Measurements from ENCODE around the gene CBX5. TPM values are rescaled to one million over a fixed set of nuclear protein-coding genes. Genes with fewer than 3 reads are reported as not detected.
"Not testable (repeated sequence)": the region's sequence is repeated elsewhere in the genome, so short reads cannot be mapped to it uniquely, and the experiment has no call there.

Gene CBX5
- polyA plus RNA-seq, 1 donor: 41.4 TPM

- Histone ChIP-seq H3K9me3 (ENCODE audit: control insufficient read depth, low read depth, low read length) (no peaks in the 10 kb centered on the region), H3K4me3 (ENCODE audit: low read length) (no peak overlapping the region), H3K27ac (ENCODE audit: low read length) (peak overlapping the region; percentile 40), H3K36me3 (ENCODE audit: control insufficient read depth, insufficient read depth, low read length) (no peaks in the 10 kb centered on the region), H3K4me1 (ENCODE audit: control insufficient read depth, insufficient read depth, low read length) (peaks cover 30% of the 10 kb centered on the region), H3K27me3 (ENCODE audit: control insufficient read depth, insufficient read depth, low read length) (peaks cover 10% of the 10 kb centered on the region)
- WGBS (ENCODE audit: insufficient coverage, low lambda C conversion rate): no CpG with 5 or more reads among the region's 9 CpGs
- peak in 1 of 2 donors; percentile 17 for DNase-seq
These were observed 15.1 kb upstream of the CBX5 start for GRCh38 chr12:54294953-54295566.

GRCh38 chr12:54294152-54294952, 14.4 kb upstream of the CBX5 start:
- Histone ChIP-seq H3K27ac (ENCODE audit: low read length) (no peak overlapping the region), H3K4me1 (ENCODE audit: control insufficient read depth, insufficient read depth, low read length) (peaks cover 30% of the 10 kb centered on the region), H3K36me3 (ENCODE audit: control insufficient read depth, insufficient read depth, low read length) (no peaks in the 10 kb centered on the region), H3K27me3 (ENCODE audit: control insufficient read depth, insufficient read depth, low read length) (peaks cover 4% of the 10 kb centered on the region), H3K9me3 (ENCODE audit: control insufficient read depth, low read depth, low read length) (no peaks in the 10 kb centered on the region), H3K4me3 (ENCODE audit: low read length) (no peak overlapping the region)
- peak; percentile 66 to 75 for DNase-seq
- no CpG with 5 or more reads among the region's 9 CpGs for WGBS (ENCODE audit: insufficient coverage, low lambda C conversion rate)

- peaks cover 4% of the 10 kb centered on the region for H3K36me3 ChIP-seq (ENCODE audit: control insufficient read depth, insufficient read depth, low read length)
- H3K4me1 ChIP-seq (ENCODE audit: control insufficient read depth, insufficient read depth, low read length): peaks cover 35% of the 10 kb centered on the region
- DNase-seq: no peak
- WGBS (ENCODE audit: insufficient coverage, low lambda C conversion rate): no CpG with 5 or more reads among the region's 7 CpGs
- no peak overlapping the region for H3K4me3 ChIP-seq (ENCODE audit: low read length)
- no peak overlapping the region for H3K27ac ChIP-seq (ENCODE audit: low read length)
- H3K27me3 ChIP-seq (ENCODE audit: control insufficient read depth, insufficient read depth, low read length): no peaks in the 10 kb centered on the region
- no peaks in the 10 kb centered on the region for H3K9me3 ChIP-seq (ENCODE audit: control insufficient read depth, low read depth, low read length)
These were observed 13.0 kb upstream of the CBX5 start for GRCh38 chr12:54292931-54293241.

DNA sequence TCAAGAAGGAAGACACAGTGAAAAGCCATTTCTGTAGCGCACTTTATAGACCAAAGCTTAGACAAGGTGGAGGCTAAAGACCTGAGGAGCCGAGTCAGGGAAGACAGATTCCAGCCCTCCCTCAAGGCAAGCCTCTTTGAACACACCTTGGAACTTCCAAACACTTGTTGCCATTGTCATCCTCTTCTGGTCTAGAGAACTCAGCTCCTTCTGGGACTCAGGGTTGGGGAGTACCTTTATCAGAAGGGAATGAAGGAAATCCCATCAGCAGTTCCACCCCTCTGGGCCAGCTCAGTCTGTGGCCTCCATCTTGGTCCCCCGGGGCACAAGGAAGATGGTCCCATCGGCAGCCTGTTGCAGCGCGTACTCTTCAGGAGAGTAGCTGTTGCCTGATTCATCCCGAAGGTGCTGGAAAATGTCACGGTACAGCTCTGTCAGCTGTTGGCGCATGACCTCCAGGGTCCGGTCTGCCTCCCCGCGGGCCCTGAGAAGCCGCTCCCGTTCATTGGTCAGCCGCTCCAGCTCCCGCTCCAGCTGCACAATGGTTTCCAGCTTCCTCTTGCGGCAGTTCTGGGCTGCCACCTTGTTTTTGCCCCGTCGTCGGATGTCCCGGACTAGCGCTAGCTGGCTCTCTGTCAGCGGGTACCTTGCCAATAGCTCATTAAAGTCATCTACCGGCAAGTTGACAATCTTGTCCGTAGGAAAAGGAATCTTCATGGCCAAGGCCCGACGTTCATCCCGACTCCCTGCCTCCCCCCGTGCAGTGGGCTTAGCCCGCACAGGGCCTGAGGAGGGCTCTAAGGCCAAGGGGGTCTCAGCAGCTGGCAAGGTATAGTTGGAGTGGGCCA, 12.4 kb upstream of the CBX5 start:
- DNase-seq: no peak
- H3K4me1 ChIP-seq (ENCODE audit: control insufficient read depth, insufficient read depth, low read length): peaks cover 41% of the 10 kb centered on the region
- H3K4me3 ChIP-seq (ENCODE audit: low read length): no peak overlapping the region
- H3K9me3 ChIP-seq (ENCODE audit: control insufficient read depth, low read depth, low read length): no peaks in the 10 kb centered on the region
- peaks cover 10% of the 10 kb centered on the region for H3K36me3 ChIP-seq (ENCODE audit: control insufficient read depth, insufficient read depth, low read length)
- WGBS (ENCODE audit: insufficient coverage, low lambda C conversion rate): no CpG with 5 or more reads among the region's 30 CpGs
- no peak overlapping the region for H3K27ac ChIP-seq (ENCODE audit: low read length)
- no peaks in the 10 kb centered on the region for H3K27me3 ChIP-seq (ENCODE audit: control insufficient read depth, insufficient read depth, low read length)

DNA sequence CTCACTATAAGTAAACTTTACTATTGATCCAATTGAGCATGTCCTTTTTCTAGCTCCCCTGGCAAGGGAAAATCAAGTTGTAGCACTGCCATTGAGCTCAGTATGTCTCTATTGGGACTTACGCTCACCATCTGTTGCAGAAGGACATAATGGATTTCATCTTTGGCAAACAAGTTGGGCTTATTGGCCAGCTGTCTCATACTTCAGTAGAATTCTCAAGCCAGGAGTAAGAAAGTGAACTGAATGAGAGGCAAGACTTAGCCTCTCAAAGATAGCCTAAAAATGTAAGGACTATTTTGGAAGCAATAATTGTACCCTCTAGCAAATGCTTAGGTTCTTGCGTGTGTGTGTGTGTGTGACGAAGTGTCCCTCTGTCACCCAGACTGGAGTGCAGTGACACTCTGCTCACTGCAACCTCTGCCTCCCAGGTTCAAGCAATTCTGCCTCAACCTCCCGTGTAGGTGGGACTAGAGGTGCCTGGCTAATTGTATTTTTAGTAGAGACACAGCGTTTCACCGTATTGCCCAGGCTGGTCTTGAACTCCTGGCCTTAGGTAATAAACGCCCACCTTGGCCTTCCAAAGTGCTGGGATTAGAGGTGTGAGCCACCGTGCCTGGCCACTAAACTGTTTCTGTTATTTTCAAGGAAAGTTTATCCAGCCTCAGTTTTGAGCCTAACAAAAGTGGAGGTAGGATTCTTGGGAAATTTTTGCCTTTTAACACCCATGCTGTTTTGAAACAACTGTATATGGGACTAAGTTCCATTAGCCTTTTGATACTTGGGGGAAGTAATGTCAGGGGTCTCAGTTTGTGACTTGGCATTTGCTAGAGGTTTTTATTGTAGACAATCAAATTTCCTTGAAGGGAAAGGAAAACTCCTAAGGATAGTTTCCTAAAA, 7.6 kb upstream of the CBX5 start:
- Histone ChIP-seq H3K27me3 (ENCODE audit: control insufficient read depth, insufficient read depth, low read length) (no peaks in the 10 kb centered on the region), H3K4me3 (ENCODE audit: low read length) (no peak overlapping the region), H3K4me1 (ENCODE audit: control insufficient read depth, insufficient read depth, low read length) (peaks cover 31% of the 10 kb centered on the region), H3K36me3 (ENCODE audit: control insufficient read depth, insufficient read depth, low read length) (peaks cover 49% of the 10 kb centered on the region), H3K9me3 (ENCODE audit: control insufficient read depth, low read depth, low read length) (no peaks in the 10 kb centered on the region), H3K27ac (ENCODE audit: low read length) (peak overlapping the region; percentile 51)
- WGBS (ENCODE audit: insufficient coverage, low lambda C conversion rate): no CpG with 5 or more reads among the region's 8 CpGs
- DNase-seq: peak in 1 of 2 donors; percentile 20

DNA sequence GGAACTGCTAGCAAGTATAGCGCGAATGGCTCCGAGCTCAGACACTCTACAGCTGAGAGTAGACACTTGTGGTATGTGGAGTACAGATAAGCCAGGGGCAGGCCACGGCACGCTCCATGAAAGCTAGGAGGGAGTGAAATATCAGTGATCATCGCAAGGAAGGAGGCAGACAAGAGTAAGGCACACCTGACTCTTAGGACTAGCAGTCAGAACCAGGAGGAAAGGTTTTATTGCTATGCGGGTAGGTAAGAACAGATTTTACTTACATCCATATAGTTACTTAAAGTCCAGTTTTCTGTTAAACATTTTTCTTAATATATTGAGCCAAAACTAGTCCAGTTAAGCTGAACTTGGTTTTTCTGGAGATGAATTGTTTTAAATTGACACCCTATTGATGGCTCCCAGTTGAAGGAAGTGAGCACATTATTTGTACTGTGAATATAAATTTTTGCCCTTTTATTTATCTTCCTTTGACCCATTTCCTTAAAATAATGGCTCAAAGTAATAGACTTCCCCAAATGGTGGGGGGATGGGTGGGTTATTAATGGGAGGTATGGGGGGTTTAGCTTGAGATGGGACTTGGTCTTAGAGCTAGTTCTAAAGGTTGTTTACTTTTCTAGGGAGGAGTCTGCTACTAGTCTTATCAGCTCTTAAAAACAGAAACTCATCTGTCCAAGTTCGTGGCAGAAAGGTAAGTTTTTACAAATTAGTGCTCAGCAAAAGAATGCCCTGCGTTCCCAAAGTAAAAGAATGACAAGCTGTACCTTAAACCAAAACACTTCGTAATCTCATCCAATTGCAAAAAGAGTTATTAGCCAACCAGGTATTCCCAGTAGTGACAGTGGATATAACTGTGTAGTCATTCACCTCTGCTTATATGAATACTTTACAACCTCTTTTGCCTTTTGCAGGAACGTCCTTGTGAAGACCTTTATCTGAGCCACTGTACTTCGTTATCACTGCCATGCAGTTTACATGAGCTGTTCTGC, 6.4 kb upstream of the CBX5 start:
- Histone ChIP-seq H3K4me1 (ENCODE audit: control insufficient read depth, insufficient read depth, low read length) (peaks cover 31% of the 10 kb centered on the region), H3K27me3 (ENCODE audit: control insufficient read depth, insufficient read depth, low read length) (no peaks in the 10 kb centered on the region), H3K9me3 (ENCODE audit: control insufficient read depth, low read depth, low read length) (no peaks in the 10 kb centered on the region), H3K27ac (ENCODE audit: low read length) (peak overlapping the region; percentile 51), H3K4me3 (ENCODE audit: low read length) (no peak overlapping the region), H3K36me3 (ENCODE audit: control insufficient read depth, insufficient read depth, low read length) (peaks cover 60% of the 10 kb centered on the region)
- peak; percentile 29 to 64 for DNase-seq
- 10% methylated on average over 3 of the region's 12 CpGs for WGBS (ENCODE audit: insufficient coverage, low lambda C conversion rate)

- Histone ChIP-seq H3K4me3 (ENCODE audit: low read length) (peak overlapping the region; percentile 17), H3K36me3 (ENCODE audit: control insufficient read depth, insufficient read depth, low read length) (peaks cover 62% of the 10 kb centered on the region), H3K9me3 (ENCODE audit: control insufficient read depth, low read depth, low read length) (no peaks in the 10 kb centered on the region), H3K27ac (ENCODE audit: low read length) (peak overlapping the region; percentile 51), H3K4me1 (ENCODE audit: control insufficient read depth, insufficient read depth, low read length) (peaks cover 31% of the 10 kb centered on the region), H3K27me3 (ENCODE audit: control insufficient read depth, insufficient read depth, low read length) (no peaks in the 10 kb centered on the region)
- DNase-seq: no peak
- WGBS (ENCODE audit: insufficient coverage, low lambda C conversion rate): 31% methylated on average over 4 of the region's 5 CpGs
These were observed 5.5 kb upstream of the CBX5 start for GRCh38 chr12:54285150-54286041.

DNA sequence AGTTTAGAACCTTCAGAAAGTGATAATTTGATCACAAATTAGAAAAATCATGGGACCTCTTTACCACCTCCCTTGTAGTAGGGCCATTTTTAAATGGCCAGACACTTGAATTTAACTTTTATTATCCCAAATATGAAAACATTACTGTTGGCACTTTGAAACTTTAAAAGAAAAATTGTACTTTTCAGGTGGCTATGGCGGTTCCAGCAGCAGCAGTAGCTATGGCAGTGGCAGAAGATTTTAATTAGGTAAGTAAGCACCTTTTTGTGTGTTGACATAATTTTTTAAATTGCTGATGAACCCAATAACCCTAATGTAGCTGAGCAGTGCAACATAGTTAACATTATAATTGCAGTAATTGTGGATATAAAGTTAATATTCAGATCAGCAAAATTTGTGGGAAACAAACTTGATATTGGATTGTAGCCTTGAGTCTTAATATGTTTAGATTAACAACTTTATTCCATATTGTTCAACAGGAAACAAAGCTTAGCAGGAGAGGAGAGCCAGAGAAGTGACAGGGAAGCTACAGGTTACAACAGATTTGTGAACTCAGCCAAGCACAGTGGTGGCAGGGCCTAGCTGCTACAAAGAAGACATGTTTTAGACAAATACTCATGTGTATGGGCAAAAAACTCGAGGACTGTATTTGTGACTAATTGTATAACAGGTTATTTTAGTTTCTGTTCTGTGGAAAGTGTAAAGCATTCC, 4.3 kb upstream of the CBX5 start:
- Histone ChIP-seq H3K4me1 (ENCODE audit: control insufficient read depth, insufficient read depth, low read length) (peaks cover 31% of the 10 kb centered on the region), H3K36me3 (ENCODE audit: control insufficient read depth, insufficient read depth, low read length) (peaks cover 62% of the 10 kb centered on the region), H3K4me3 (ENCODE audit: low read length) (peak overlapping the region; percentile 88), H3K27ac (ENCODE audit: low read length) (peak overlapping the region; percentile 11)
- DNase-seq; H3K27me3 ChIP-seq (ENCODE audit: control insufficient read depth, insufficient read depth, low read length); H3K9me3 ChIP-seq (ENCODE audit: control insufficient read depth, low read depth, low read length): not testable (repeated sequence)
- WGBS (ENCODE audit: insufficient coverage, low lambda C conversion rate): no CpG with 5 or more reads among the region's 2 CpGs
